Upper lobe of right lung (tissue), 1 donor: ENCODE results near the gene PLCB2. TPM values are rescaled to one million over a fixed set of nuclear protein-coding genes. Genes with fewer than 3 reads are reported as not detected.
A peak's percentile ranks its signal among the peaks of the same experiment; 100 is the strongest.

ENCODE experiments used
- ATAC-seq: fragments of 200-7000 bp; cut with Tn5 transposase; one replicate; pipeline ENCODE4 v1.9.1; 2020; ENCODE audit warnings: mild to moderate bottlenecking, moderate library complexity
- DNase-seq: peaks from one replicate; pipeline ENCODE4 v3.0.0-alpha.2; 2020
- H3K27ac ChIP-seq: fragments of 200-600 bp; one replicate; pipeline ENCODE4 v1.8.0; 2022
- H3K27me3 ChIP-seq: fragments of 200-600 bp; one replicate; pipeline ENCODE4 v1.8.0; 2022; ENCODE audit warnings: mild to moderate bottlenecking
- H3K36me3 ChIP-seq: fragments of 200-600 bp; one replicate; pipeline ENCODE4 v1.8.0; 2022
- H3K4me1 ChIP-seq: fragments of 200-600 bp; one replicate; pipeline ENCODE4 v1.8.0; 2022
- H3K4me3 ChIP-seq: fragments of 200-600 bp; one replicate; pipeline ENCODE4 v1.8.0; 2022; ENCODE audit warnings: mild to moderate bottlenecking
- H3K9me3 ChIP-seq: fragments of 200-600 bp; one replicate; pipeline ENCODE4 v1.8.0; 2022
- intact Hi-C: fragments of 100-400 bp; cut with DNase I; formaldehyde crosslinking; loops from one replicate; pipeline ENCODE4 v1.11.0; 2022
- total RNA-seq: library from RNA; stranded (reverse); fragmentation: NEBNext Ultra II Directional; extraction: Animal tissue kit (Norgen Biotek cat#: 25700); gene quantifications from one replicate; pipeline ENCODE4 v1.2.1, GENCODE V29; 2021
- TF ChIP-seq, protein P1 (sequence below): fragments of 200-600 bp; IDR thresholded peaks from one replicate; pipeline ENCODE4 v1.8.0; 2022; ENCODE audit warnings: antibody characterized with exemption
- donor health status: DM: no; HTN: yes; CAD: no; lungs with severe emphysema.

The PLCB2 gene
- total RNA-seq, 1 donor from 2014 or later: 61.2 TPM

DNA sequence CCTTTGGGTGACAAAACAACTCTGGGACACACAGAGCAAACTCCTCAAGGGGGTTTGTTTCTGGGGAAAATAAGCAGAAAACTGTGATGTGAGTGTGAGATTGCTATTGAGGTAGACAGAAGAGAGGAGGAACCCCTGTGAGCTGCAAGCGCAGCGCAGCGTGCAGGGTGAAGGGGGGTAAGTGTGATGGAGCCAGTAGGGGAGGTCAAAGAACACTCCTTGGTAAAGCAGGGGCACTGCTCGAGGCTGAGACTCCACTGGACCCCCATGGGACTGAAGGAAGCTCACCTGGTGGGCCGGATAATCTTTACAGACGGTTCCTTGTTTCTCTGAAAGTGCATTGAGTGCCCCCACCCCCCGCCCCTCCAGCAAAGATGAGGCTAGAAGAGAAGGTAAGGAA, 23.3 kb upstream of the PLCB2 start:
- peaks cover 88% of the 10 kb centered on the region for H3K4me1 ChIP-seq
- H3K36me3 ChIP-seq: no peaks in the 10 kb centered on the region
- no peak for DNase-seq
- H3K4me3 ChIP-seq: no peak overlapping the region
- H3K9me3 ChIP-seq: no peaks in the 10 kb centered on the region
- H3K27ac ChIP-seq: peak overlapping the region; percentile 63
- ATAC-seq: no peak
- intact Hi-C loops: no loop called here
- no peaks in the 10 kb centered on the region for H3K27me3 ChIP-seq
- TF ChIP-seq, protein P1, sequence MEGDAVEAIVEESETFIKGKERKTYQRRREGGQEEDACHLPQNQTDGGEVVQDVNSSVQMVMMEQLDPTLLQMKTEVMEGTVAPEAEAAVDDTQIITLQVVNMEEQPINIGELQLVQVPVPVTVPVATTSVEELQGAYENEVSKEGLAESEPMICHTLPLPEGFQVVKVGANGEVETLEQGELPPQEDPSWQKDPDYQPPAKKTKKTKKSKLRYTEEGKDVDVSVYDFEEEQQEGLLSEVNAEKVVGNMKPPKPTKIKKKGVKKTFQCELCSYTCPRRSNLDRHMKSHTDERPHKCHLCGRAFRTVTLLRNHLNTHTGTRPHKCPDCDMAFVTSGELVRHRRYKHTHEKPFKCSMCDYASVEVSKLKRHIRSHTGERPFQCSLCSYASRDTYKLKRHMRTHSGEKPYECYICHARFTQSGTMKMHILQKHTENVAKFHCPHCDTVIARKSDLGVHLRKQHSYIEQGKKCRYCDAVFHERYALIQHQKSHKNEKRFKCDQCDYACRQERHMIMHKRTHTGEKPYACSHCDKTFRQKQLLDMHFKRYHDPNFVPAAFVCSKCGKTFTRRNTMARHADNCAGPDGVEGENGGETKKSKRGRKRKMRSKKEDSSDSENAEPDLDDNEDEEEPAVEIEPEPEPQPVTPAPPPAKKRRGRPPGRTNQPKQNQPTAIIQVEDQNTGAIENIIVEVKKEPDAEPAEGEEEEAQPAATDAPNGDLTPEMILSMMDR: no peak

GRCh38 chr15:40330368-40330836, 22.7 kb upstream of the PLCB2 start:
- DNase-seq (peak; percentile 89), ATAC-seq (peak; percentile 79)
- no peak overlapping the region for H3K4me3 ChIP-seq
- peak overlapping the region; percentile 63 for H3K27ac ChIP-seq
- no peaks in the 10 kb centered on the region for H3K36me3 ChIP-seq
- TF ChIP-seq, protein P1: no peak
- no peaks in the 10 kb centered on the region for H3K9me3 ChIP-seq
- intact Hi-C loops: no loop called here
- no peaks in the 10 kb centered on the region for H3K27me3 ChIP-seq
- peaks cover 86% of the 10 kb centered on the region for H3K4me1 ChIP-seq

DNA sequence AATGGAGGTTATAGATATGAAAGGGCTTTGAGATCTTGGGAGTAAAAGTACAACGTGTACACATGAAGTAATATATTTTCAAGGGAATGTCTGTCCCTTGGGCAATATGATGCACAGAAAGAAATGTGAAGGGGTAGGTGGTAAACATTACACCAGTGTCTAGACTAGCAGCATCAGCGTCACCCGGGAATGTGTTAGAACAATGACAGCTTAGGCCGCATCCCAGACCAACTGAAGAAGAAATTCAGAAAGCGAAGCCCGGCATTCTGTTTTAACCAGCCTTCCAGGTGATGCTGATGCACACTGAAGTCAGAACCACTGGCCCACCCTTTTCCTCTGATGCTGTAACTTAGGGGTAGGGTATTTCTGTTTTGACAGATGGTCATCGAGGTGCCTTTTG, 22.1 kb upstream of the PLCB2 start:
- H3K4me3 ChIP-seq: no peak overlapping the region
- H3K36me3 ChIP-seq: no peaks in the 10 kb centered on the region
- DNase-seq: no peak
- H3K4me1 ChIP-seq: peaks cover 84% of the 10 kb centered on the region
- no peaks in the 10 kb centered on the region for H3K27me3 ChIP-seq
- TF ChIP-seq, protein P1: no peak
- intact Hi-C loops: no loop called here
- H3K9me3 ChIP-seq: no peaks in the 10 kb centered on the region
- peak overlapping the region; percentile 15 for H3K27ac ChIP-seq
- ATAC-seq: no peak

- no peak for DNase-seq
- Histone ChIP-seq H3K9me3 (no peaks in the 10 kb centered on the region), H3K4me1 (peaks cover 73% of the 10 kb centered on the region), H3K27me3 (no peaks in the 10 kb centered on the region), H3K36me3 (no peaks in the 10 kb centered on the region), H3K27ac (no peak overlapping the region), H3K4me3 (no peak overlapping the region)
- no peak for ATAC-seq
- intact Hi-C loops: no loop called here
- TF ChIP-seq, protein P1: no peak
Observed at GRCh38 chr15:40328751-40329150, 21.0 kb upstream of the PLCB2 start.

DNA sequence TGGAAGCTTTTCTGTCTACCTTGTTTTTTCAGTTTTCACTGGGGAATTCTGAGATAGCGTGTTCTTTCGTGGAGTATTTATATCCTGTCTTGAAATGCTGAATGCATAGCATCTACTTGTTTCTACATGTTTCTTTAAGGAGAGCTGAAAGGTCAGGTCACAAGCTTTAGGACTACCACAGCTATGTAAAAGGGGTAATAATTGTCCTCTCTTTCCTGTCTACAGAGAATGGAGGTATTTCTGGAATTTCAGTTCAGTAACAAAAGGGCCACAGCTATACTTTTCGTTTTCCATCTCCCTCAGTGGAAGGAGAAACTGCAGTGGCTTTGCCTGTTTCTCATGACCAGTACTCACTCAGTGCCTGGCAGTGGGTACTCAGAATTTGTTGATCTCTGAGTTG, 20.4 kb upstream of the PLCB2 start:
- Histone ChIP-seq H3K4me1 (peaks cover 67% of the 10 kb centered on the region), H3K4me3 (no peak overlapping the region), H3K27ac (no peak overlapping the region), H3K9me3 (no peaks in the 10 kb centered on the region), H3K27me3 (no peaks in the 10 kb centered on the region), H3K36me3 (no peaks in the 10 kb centered on the region)
- TF ChIP-seq, protein P1: no peak
- intact Hi-C loops: no loop called here
- DNase-seq (no peak), ATAC-seq (no peak)

- Histone ChIP-seq H3K9me3 (no peaks in the 10 kb centered on the region), H3K4me1 (peaks cover 68% of the 10 kb centered on the region), H3K27ac (no peak overlapping the region), H3K36me3 (no peaks in the 10 kb centered on the region), H3K27me3 (no peaks in the 10 kb centered on the region), H3K4me3 (no peak overlapping the region)
- intact Hi-C loops: no loop called here
- TF ChIP-seq, protein P1: no peak
- ATAC-seq (no peak), DNase-seq (no peak)
Observed at GRCh38 chr15:40327457-40327856, 19.7 kb upstream of the PLCB2 start.
